ENCODE data around the gene SLCO2A1.
"Not testable (repeated sequence)": the region's sequence is repeated elsewhere in the genome, so short reads cannot be mapped to it uniquely, and the experiment has no call there.

Gene SLCO2A1

GRCh38 chr3:134029734-134030378, at the start of gene SLCO2A1:
SLCO2A1 (minus strand) TSS chr3:134029925; CDS start chr3:134029802, 123 bp downstream.
- peak; percentile 78 for DNase-seq (ENCODE audit: low spot score)

GRCh38 chr3:134079111-134079547, 49.4 kb upstream of the SLCO2A1 start:
- peak; percentile 31 for DNase-seq (ENCODE audit: low spot score)

GRCh38 chr3:134078169-134078831, 48.6 kb upstream of the SLCO2A1 start:
- DNase-seq (ENCODE audit: low spot score): peak; percentile 81

GRCh38 chr3:134077649-134078161, 48.0 kb upstream of the SLCO2A1 start:
- no peak for DNase-seq (ENCODE audit: low spot score)

DNA sequence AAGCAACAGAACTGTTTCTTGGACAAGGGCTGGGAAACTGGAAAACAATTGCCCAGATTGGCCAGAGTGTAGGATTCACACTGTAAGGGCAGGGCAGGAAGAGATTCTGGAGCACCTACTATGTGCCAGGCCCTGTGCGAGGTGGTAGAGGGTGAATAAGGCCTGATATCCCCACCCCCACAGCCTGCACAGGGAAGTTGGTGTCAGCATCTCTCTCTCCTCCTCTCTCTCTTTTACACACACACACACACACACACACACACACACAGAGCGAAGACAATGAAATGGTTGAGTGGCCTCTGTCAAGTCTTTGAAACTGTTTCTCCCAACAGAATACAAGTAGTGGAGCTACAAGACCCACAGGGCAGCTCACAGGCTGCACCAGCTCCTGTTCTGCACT, 47.1 kb upstream of the SLCO2A1 start:
- DNase-seq (ENCODE audit: low spot score): no peak

- DNase-seq (ENCODE audit: low spot score): no peak
These were observed 46.1 kb upstream of the SLCO2A1 start for GRCh38 chr3:134075846-134076245.

DNA sequence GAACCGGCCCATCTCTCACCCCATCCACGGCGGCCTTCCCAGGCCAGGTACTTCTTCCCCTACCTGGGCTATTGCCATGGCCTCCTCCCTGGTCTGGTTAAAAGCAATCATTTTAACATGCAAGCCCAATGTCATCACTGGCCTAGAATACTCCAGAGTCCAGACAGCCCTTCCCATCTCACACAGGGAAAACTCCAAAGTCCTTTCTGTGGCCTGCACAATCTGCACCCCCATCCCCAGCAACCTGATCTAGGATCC, 45.8 kb upstream of the SLCO2A1 start:
- DNase-seq (ENCODE audit: low spot score): no peak

- no peak for DNase-seq (ENCODE audit: low spot score)
These were observed 45.3 kb upstream of the SLCO2A1 start for GRCh38 chr3:134074790-134075567.

DNA sequence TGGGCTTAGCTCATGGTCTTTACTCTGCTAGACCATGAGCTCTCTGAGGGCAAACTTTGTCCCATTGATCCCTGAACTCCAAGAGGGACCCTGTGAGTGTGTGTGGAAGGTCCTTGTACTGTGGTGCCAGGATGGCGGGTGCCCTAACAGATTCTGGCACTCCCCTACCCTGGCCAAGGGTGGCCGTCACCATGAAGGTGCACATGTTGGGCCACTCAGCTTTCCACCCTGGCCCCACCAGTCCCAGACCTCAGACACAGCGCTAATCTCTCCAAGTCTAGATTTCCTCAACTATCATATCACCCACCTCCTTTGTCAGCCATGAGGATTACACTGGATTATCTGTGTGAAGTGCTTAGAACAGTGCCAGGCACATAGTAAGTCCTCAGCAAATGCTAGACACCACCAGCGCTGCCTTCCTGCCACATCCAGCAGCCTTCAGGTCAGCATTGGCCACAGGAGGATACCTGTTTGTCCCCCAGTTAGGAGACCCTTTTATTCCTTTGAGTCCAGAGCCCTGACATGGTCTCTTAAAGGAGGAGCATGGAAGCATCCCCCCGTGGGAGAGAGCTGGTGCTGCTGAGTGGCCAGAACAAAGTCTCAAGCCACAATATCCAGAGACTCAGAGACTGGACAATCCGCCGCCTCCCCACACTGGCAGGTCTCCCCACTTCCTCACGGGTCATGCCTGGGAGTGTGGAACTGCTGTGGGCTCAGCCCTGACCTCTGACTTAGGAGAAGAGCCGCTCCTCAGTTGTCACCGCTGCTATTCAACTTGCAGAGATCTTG, 44.5 kb upstream of the SLCO2A1 start:
- no peak for DNase-seq (ENCODE audit: low spot score)

DNA sequence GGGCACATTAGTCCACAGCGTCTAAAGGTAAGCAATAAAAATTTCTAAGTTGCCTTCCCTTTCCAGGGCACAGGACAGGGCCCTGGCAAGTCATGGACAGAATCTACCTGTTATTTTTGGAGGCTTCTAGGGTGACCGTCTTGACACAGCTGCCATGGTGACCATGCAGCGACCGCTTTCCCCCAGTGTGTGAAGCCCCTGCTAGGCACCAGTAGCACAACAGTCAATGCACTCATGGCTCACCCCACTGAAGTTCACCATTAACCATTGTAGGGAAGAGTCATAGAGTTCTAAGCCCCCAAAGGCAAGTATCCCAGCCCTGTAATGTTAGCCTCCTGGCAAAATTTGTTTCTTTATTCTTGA, 43.8 kb upstream of the SLCO2A1 start:
- DNase-seq (ENCODE audit: low spot score): no peak

GRCh38 chr3:134072881-134073582, 43.3 kb upstream of the SLCO2A1 start:
- no peak for DNase-seq (ENCODE audit: low spot score)

- not testable (repeated sequence) for DNase-seq (ENCODE audit: low spot score)
These were observed 40.6 kb upstream of the SLCO2A1 start for GRCh38 chr3:134070281-134070680.

DNA sequence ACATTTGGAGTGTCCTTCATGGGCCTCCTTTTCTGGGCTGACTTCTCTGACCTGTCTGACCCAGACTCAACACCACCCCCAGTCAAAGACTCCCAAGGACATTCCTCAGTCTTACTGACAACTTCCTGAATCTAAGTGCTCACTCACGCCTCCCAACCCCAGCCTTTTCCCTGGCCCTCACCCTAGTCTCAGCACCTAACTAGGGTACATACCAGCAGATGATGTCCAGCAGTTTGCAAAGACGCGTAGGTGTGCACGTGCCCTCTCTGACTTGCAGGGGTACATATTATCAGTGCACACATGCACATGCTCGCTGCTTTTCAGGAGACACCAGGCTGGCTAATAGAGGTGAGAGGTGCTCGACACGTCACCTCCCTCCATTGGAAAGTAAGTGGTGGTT, 38.7 kb upstream of the SLCO2A1 start:
- DNase-seq (ENCODE audit: low spot score): no peak

DNA sequence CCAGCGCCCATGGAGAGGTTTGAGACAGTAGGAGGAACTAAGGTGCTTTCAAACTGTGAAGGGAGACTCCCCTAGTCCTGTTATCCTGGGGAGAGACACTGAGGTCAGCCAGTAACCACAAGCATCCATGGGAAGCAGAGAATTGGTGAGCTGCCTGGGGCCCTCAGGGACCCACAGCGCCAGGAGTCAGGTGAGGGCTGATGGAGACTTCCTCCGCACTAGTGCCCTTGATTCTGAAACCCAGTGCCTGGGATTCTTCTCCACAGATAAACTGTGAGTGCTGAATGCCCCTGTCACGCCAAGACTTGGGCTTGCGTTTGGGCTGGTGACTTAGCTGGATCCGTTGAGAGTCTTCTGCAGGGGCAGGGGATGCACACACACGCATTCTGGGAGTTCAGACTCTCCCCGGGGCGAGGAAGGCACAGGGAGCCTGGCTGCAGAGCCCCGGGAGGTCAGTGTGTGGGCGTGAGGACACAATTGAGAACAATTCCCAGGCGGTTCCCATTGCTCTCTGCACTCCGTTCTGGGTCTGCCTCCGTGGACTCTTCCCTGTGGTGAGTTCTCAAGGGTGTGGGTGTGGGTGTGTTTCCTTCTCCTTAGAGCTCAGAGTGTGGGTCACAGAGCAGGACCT, 37.9 kb upstream of the SLCO2A1 start:
- no peak for DNase-seq (ENCODE audit: low spot score)

- DNase-seq (ENCODE audit: low spot score): no peak
These were observed 37.2 kb upstream of the SLCO2A1 start for GRCh38 chr3:134066651-134067530.

DNA sequence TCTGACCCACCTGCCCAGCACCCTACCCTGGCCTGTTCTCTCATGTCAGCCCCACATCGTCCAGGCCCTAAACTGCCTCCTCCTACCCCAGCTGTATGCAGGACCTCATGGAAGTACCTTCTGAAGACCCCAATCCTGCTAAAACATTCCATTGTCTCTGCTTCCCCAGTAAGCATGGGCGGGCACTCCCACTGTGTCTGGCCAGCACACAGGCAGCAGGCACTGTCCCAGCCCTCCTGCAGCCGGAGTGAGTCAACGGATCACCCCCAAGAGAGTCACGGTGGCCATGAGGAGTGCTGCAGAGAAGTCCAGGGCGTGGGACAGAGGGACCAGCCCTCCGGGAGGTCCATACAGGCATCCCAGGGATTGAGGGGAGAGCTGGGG, 36.4 kb upstream of the SLCO2A1 start:
- DNase-seq (ENCODE audit: low spot score): no peak

- DNase-seq (ENCODE audit: low spot score): no peak
These were observed 35.8 kb upstream of the SLCO2A1 start for GRCh38 chr3:134065252-134066157.

DNA sequence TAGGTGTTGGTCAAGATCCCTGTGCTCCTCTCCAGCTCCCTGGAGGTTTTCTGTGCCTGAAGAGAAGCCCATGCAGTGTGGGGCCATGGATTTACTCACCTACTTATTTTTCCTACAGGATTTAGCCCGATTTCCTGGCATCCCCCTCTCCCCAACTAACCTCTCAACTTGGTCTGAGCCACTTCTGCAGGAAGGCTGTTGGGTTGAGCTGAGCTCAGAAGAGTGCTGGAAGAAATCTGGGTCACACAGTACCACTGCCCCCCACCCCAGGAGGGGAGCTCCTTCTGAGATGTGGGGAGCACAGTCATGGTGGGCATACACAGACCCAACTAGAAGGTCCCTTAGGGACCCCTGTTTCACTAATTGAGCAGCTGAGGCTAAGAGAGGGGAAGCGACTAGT, 34.4 kb upstream of the SLCO2A1 start:
- no peak for DNase-seq (ENCODE audit: low spot score)

GRCh38 chr3:134061401-134061800, 31.7 kb upstream of the SLCO2A1 start:
- no peak for DNase-seq (ENCODE audit: low spot score)
